Panc1 (cell line): ENCODE measurements around the gene OSBPL10.

Source experiments
- TCF7L2 ChIP-seq: IDR thresholded peaks from 2 replicates; pipeline ENCODE4 v1.6.1; 2011; ENCODE audit warnings: mild to moderate bottlenecking, low read depth, low read length, inconsistent platforms
- TF ChIP-seq, protein P1 (sequence below): fragments of 450-650 bp; IDR thresholded peaks from 2 replicates; pipeline ENCODE4 v1.5.1; 2017; ENCODE audit warnings: mild to moderate bottlenecking

GRCh38 chr3:31890007-31890406, 91.1 kb downstream of the OSBPL10 start:
- TF ChIP-seq, protein P1, sequence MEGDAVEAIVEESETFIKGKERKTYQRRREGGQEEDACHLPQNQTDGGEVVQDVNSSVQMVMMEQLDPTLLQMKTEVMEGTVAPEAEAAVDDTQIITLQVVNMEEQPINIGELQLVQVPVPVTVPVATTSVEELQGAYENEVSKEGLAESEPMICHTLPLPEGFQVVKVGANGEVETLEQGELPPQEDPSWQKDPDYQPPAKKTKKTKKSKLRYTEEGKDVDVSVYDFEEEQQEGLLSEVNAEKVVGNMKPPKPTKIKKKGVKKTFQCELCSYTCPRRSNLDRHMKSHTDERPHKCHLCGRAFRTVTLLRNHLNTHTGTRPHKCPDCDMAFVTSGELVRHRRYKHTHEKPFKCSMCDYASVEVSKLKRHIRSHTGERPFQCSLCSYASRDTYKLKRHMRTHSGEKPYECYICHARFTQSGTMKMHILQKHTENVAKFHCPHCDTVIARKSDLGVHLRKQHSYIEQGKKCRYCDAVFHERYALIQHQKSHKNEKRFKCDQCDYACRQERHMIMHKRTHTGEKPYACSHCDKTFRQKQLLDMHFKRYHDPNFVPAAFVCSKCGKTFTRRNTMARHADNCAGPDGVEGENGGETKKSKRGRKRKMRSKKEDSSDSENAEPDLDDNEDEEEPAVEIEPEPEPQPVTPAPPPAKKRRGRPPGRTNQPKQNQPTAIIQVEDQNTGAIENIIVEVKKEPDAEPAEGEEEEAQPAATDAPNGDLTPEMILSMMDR: no peak
- TF ChIP-seq TCF7L2: no peak
